Measurements from ENCODE around the gene KIF26B.

The KIF26B gene

DNA sequence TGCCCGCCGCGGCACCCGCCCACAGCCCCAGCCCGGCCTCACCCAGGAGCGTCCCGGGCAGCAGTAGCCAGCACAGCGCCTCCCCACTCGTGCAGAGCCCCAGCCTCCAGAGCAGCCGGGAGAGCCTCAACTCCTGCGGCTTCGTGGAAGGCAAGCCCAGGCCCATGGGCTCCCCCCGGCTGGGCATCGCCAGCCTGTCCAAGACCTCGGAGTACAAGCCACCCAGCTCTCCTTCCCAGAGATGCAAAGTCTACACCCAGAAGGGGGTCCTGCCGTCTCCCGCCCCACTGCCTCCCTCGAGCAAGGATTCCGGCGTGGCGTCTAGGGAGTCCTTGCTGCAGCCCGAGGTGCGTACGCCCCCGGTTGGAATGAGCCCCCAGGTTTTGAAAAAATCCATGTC is 531.2 kb downstream of the KIF26B start:
- no peak for FAIRE-seq
- DNase-seq (ENCODE audit: insufficient read length, low spot score), result no peak
- no peak for TF ChIP-seq POLR2A (IDR thresholded peaks at IDR 0.05; ENCODE audit: low read depth, low read length)

DNA sequence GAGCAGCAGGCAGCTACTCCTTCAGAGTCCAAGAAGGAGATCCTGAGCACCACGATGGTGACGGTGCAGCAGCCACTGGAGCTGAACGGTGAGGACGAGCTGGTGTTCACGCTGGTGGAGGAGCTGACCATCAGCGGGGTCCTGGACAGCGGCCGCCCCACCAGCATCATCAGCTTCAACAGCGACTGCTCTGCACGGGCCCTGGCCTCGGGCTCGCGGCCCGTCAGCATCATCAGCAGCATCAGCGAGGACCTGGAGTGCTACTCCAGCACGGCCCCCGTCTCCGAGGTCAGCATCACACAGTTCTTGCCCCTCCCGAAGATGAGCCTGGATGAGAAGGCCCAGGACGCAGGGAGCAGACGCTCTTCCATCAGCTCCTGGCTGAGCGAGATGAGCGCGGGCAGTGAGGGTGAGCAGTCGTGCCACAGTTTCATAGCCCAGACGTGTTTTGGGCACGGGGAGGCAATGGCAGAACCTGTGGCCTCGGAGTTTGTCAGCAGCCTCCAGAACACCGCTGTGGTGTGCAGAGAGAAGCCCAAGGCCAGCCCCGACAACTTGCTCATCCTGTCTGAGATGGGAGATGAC is 531.8 kb downstream of the KIF26B start:
- no peak for TF ChIP-seq POLR2A (IDR thresholded peaks at IDR 0.05; ENCODE audit: low read depth, low read length)
- DNase-seq (ENCODE audit: insufficient read length, low spot score) (no peak), FAIRE-seq (no peak)

DNA sequence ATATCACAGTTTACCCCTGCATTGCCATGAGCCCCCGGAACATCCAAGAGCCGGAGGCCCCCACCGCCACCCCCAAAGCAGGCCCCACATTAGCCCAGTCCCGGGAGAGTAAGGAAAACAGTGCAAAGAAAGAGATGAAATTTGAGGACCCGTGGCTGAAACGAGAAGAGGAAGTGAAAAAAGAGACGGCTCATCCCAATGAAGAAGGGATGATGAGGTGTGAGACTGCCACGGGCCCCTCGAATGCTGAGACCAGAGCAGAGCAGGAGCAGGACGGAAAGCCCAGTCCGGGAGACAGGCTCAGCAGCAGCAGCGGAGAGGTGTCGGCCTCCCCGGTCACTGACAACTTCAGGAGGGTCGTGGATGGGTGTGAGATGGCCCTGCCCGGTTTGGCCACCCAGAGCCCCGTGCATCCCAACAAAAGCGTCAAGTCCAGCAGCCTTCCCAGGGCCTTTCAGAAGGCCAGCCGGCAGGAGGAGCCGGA is 532.4 kb downstream of the KIF26B start:
- DNase-seq (ENCODE audit: insufficient read length, low spot score), result no peak
- FAIRE-seq, result no peak
- no peak for TF ChIP-seq POLR2A (IDR thresholded peaks at IDR 0.05; ENCODE audit: low read depth, low read length)

DNA sequence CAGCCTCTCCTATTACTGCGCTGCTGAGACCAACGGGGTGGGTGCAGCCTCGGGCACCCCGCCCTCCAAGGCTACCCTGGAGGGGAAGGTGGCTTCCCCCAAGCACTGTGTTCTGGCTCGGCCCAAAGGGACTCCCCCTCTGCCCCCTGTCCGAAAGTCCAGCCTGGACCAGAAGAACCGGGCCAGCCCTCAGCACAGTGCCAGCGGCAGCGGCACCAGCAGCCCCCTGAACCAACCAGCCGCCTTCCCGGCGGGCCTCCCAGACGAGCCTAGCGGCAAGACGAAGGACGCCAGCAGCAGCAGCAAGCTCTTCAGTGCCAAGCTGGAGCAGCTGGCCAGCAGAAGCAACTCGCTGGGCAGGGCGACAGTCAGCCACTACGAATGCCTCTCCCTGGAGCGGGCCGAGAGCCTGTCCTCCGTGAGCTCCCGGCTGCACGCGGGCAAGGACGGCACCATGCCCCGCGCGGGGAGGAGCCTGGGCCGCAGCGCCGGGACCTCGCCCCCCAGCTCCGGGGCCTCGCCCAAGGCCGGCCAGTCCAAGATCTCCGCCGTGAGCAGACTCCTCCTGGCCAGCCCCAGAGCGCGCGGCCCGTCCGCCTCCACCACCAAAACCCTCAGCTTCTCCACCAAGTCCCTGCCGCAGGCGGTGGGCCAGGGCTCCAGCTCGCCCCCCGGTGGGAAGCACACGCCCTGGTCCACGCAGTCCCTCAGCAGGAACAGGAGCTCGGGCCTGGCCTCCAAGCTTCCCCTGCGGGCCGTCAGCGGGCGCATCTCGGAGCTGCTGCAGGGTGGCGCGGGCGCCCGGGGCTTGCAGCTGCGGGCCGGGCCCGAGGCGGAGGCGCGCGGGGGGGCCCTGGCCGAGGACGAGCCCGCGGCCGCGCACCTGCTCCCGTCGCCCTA is 533.1 kb downstream of the KIF26B start:
- TF ChIP-seq POLR2A (IDR thresholded peaks at IDR 0.05; ENCODE audit: low read depth, low read length), result no peak
- no peak for FAIRE-seq
- DNase-seq (ENCODE audit: insufficient read length, low spot score), result no peak

DNA sequence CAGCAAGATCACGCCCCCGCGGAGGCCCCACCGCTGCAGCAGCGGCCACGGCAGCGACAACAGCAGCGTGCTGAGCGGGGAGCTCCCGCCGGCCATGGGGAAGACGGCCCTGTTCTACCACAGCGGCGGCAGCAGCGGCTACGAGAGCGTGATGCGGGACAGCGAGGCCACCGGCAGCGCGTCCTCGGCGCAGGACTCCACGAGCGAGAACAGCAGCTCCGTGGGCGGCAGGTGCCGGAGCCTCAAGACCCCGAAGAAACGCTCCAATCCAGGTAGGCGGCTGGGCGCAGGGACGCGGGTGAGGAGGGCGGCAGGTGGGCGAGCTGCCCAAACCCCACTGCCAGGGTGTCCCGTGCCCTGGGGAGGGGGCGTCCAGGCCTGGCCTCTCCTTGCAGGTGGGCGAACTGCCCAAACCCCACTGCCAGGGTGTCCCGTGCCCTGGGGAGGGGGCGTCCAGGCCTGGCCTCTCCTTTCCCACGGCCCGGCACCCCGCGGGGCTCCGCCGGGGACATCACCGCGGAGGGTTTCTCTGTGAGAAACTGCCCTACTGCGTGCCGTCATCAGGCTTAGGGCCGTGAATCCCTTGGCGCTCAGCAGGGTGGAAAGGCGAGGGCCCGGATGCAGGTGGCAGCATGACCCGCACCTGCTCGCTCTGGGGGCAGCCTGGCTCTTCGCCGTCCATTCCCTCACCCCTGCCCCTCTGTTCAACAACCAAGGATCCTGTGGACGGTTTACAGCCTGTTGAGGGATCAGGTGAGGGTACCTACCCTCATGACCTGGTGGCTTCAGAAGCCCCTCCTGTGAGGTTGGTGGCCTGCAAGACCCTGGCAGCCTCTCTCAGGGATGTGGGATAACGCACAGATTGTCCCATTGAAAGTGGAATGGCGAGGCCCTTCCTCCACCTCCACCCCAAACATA is 534.0 kb downstream of the KIF26B start:
- no peak for TF ChIP-seq POLR2A (IDR thresholded peaks at IDR 0.05; ENCODE audit: low read depth, low read length)
- DNase-seq (ENCODE audit: insufficient read length, low spot score), result no peak
- FAIRE-seq, result no peak

DNA sequence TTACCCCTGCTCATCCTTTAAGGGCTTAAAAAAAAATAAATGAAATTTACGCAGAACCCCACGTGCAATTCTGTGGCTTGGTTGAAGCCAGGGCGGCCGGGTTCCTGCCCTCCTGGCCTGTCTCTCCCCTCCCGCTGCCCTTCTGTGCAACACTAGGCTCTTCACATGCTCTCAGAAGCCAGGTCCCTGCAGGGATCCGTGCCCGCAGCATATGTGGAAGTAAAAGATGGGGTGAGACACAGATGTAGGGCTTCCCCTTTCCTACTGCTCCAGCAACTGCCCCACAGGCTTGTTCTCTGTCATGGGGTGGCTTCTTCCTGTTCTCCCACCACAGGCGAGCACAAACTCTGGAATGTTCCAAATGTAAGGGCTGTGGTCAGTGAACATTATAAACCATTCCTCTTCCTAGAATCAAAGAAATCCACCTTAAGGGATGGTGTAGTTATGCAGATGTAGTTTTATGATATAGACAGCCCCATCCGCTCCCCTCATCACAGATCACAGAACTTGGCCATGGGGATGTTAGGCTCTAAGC is 535.4 kb downstream of the KIF26B start:
- no peak for TF ChIP-seq POLR2A (IDR thresholded peaks at IDR 0.05; ENCODE audit: low read depth, low read length)
- FAIRE-seq, result no peak
- no peak for DNase-seq (ENCODE audit: insufficient read length, low spot score)

DNA sequence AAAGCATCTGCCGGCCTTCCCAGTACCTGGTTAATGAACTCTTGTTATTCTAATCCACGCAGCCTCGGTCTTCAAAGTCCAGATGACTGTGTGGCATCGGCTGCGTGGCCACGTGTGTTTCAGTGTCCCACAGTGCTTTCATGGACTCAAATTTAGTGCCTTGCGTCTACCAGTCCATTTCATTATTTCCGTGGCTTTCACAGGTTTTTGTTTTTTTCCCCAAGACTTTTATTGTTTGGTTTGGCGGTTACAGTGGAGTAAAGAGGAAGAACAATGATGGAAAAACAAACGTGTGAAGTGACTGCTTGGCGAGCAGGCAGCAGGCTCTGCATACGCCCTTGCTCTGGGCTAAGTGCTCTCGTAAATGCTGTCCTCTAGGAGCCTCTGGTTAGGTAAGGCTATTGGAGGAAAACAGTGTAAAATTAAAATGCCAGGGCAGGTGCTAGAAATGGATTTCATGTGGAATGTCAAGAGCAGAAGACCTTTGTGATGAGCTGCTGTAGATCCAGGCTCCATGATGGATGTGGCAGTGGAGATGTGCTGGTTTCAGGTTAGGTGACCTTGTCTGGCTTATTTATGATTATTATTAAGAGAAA is 536.3 kb downstream of the KIF26B start:
- no peak for DNase-seq (ENCODE audit: insufficient read length, low spot score)
- no peak for FAIRE-seq
- TF ChIP-seq POLR2A (IDR thresholded peaks at IDR 0.05; ENCODE audit: low read depth, low read length), result no peak

DNA sequence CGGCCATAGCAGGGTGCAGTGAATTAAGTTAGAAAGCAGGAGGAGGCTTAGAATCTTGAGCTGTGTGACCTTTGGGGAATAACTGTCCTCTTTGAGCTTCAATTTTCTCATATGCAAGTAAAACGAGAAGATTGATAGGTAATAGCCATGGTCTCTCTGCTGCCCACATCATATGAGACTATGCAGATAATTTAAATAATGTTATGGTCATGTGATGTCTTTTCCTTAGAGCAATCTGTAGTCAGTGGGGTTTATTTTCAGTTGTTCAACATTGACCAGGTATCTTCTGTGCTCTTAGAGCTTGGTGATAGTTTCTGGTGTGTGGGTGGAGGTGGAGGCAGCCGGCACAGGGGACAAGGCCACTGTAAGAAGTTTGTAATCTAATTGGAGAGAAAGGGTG is 537.1 kb downstream of the KIF26B start:
- TF ChIP-seq POLR2A (IDR thresholded peaks at IDR 0.05; ENCODE audit: low read depth, low read length), result no peak
- DNase-seq (ENCODE audit: insufficient read length, low spot score), result no peak
- no peak for FAIRE-seq

DNA sequence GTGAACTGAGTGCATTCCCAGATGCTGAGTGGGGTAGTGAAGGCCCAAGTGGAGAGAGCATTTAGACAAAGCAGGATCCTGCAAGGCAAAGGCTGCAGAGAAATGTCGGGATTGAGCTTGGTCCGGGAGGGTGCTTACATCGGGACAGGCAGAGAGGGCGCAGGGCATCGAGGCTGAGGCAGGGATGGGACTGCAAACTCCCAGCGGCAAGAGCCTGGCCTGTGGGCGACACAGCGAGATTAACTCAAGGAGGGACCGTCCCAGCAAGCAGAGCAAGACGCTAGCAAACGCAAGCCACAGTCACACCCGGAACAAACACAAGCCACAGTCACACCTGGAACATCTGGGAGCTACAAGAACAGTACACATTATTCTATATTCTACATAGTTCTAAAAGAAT is 537.5 kb downstream of the KIF26B start:
- no peak for DNase-seq (ENCODE audit: insufficient read length, low spot score)
- no peak for FAIRE-seq
- TF ChIP-seq POLR2A (IDR thresholded peaks at IDR 0.05; ENCODE audit: low read depth, low read length), result no peak

DNA sequence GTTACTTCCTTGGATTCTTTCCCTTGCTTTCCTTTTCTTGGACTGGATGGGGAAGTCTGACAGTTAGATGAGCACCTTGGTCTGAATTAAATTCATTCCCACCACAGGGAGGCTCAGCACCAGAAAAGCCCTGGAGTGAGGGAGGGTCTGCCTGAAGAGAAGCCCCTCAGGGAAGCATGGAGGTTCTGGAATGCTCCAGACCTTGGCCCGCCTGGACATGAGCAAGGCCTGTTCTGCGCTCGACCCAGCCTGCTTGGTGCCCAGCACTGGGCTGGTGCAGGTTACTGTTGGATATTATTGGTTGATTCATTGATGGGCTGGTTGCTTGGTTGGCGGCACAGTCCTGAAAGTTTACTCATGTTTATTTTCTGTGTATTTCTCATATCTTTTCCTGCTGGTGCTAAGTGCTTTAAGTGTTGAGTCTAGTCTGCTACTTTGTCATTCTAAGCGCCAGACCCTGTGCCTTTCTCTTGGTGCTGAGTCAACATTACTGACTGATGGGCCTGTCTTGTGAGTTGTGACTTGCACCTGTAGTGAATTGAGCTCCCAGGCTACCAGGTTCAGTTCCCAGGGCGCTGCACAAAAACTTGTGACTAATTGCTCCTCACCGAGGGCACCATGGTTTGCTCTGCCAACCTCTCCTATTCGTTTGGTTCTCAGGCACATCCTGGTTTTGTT is 538.5 kb downstream of the KIF26B start:
- DNase-seq (ENCODE audit: insufficient read length, low spot score) (no peak), FAIRE-seq (no peak)
- no peak for TF ChIP-seq POLR2A (IDR thresholded peaks at IDR 0.05; ENCODE audit: low read depth, low read length)

DNA sequence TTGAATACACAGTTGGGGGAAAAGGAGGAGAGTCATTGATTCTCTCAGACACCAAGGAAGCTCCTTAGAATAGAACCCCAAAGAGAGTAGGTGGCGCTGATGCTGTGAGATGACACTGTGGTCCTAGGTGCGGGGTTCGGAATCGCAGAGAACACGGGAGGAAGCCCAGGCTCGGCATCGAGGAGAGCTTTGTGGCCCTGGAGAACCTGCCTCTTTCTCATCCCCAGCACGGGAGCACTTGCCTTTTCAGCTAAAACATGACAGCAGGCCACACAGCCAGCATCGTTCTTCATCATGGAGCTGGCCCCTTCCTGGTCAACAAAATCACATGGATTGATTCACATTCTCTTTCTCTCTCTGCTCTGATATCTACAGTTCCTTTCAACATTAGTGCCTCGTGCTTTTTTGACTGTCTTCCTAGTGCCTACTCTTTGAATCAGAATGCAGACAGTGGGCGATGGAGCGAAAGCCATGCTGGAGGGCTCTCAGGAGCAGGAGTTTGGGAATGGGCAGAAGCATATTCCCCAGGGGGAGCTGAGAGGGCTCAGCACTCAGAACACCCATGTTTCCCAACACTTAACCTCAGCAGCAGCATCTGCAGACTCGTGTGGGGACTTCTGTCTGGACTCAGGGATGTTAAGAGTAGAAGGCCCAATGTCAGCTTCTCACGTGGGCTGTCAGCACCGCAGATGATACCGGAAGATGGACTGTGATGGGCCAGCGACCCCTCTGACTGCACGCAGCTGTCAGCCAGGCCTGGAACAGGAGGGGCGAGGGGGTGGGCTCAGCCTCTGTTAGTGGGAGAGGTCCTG is 539.4 kb downstream of the KIF26B start:
- DNase-seq (ENCODE audit: insufficient read length, low spot score) (no peak), FAIRE-seq (no peak)
- no peak for TF ChIP-seq POLR2A (IDR thresholded peaks at IDR 0.05; ENCODE audit: low read depth, low read length)

DNA sequence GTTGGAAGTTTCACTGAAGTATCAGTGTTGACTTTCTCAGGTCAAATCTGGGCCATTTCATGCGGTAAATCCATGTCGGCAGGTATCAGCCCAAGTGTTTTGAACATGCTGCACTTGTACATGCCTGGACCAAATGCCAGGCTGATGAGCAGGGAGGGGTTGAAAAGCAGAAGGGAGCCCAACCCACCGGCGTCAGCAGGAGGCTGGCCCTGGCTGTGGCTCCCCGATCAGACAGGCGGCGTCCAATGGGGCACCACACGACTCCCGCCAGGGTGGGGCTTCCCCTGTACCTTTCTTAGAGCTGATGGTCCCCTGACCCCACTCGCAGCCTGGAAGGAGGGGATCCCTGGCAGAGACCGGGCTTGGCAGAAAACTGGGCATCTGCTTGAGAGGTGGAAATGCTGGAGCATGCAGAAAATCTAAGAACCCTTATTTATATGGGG is 540.0 kb downstream of the KIF26B start:
- FAIRE-seq, result no peak
- TF ChIP-seq POLR2A (IDR thresholded peaks at IDR 0.05; ENCODE audit: low read depth, low read length), result no peak

More for the DNA sequence above, 540.0 kb downstream of the KIF26B start:
- DNase-seq (ENCODE audit: insufficient read length, low spot score), result no peak
